WTC11 (cell line): Measurements from ENCODE around the gene PRDX1.

ENCODE experiments used
- ESRRA ChIP-seq: sonication (generic); formaldehyde crosslinking; IDR thresholded peaks from 2 replicates; pipeline ENCODE4 v1.8.1; 2022; ENCODE audit warnings: mild to moderate bottlenecking, missing genetic modification reagents, borderline replicate concordance
- NFE2L1 ChIP-seq: sonication (generic); formaldehyde crosslinking; IDR thresholded peaks from 2 replicates; pipeline ENCODE4 v1.8.1; 2023; ENCODE audit warnings: missing genetic modification reagents
- NR2C2 ChIP-seq: sonication (generic); formaldehyde crosslinking; IDR thresholded peaks from 2 replicates; pipeline ENCODE4 v1.8.0; 2022; ENCODE audit warnings: mild to moderate bottlenecking, missing genetic modification reagents
- RORB ChIP-seq: fragments of 250-450 bp; sonication (Bioruptor Pico); IDR thresholded peaks from 2 replicates; pipeline ENCODE4 v1.9.0; 2021; ENCODE audit warnings: mild to moderate bottlenecking
- SP1 ChIP-seq: sonication (generic); formaldehyde crosslinking; conservative IDR thresholded peaks from 2 replicates; pipeline ENCODE4 v1.8.1; 2022; ENCODE audit warnings: missing genetic modification reagents
- TCF7 ChIP-seq: sonication (generic); formaldehyde crosslinking; IDR thresholded peaks from 2 replicates; pipeline ENCODE4 v1.8.0; 2022; ENCODE audit warnings: mild to moderate bottlenecking, low read depth, missing genetic modification reagents, moderate library complexity
- ZNF416 ChIP-seq: fragments of 250-450 bp; sonication (Bioruptor Pico); IDR thresholded peaks from 2 replicates; pipeline ENCODE4 v1.9.0; 2021; ENCODE audit warnings: mild to moderate bottlenecking, inconsistent platforms
- TF ChIP-seq, protein P1 (sequence below): fragments of 200-600 bp; IDR thresholded peaks from 2 replicates; pipeline ENCODE4 v1.8.0; 2022; ENCODE audit warnings: antibody characterized with exemption
- TF ChIP-seq, protein P2 (sequence below): sonication (generic); formaldehyde crosslinking; IDR thresholded peaks from 2 replicates; pipeline ENCODE4 v1.8.1; 2023; ENCODE audit warnings: mild to moderate bottlenecking, missing genetic modification reagents
- TF ChIP-seq, protein P3 (sequence below): sonication (generic); formaldehyde crosslinking; IDR thresholded peaks from 2 replicates; pipeline ENCODE4 v1.8.0; 2022; ENCODE audit warnings: mild to moderate bottlenecking, missing genetic modification reagents

DNA sequence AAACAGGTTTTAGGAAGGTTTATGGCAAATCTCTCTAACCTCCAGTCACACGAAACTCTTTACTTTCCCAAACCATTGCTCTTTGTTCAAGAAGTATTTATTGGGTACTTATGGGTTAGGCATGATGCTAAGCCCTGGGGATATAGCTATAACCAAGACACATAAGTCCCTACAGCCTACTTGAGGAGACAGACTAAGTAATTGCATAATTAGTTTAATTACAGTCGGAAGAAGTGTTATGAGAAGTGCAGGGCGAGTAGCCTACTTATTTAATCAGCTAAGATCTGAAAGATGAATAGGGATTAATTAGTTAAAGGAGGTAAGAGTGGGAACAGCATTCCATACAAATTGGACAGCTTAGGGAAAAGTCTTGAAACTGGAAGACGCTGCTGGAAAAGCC, 48.9 kb upstream of the PRDX1 start:
- TF ChIP-seq ESRRA (CRISPR knock-in tag), result no peak
- TF ChIP-seq ZNF416, result no peak
- TF ChIP-seq NFE2L1 (CRISPR knock-in tag), result no peak
- TF ChIP-seq NR2C2 (CRISPR knock-in tag), result no peak
- TF ChIP-seq, protein P1, sequence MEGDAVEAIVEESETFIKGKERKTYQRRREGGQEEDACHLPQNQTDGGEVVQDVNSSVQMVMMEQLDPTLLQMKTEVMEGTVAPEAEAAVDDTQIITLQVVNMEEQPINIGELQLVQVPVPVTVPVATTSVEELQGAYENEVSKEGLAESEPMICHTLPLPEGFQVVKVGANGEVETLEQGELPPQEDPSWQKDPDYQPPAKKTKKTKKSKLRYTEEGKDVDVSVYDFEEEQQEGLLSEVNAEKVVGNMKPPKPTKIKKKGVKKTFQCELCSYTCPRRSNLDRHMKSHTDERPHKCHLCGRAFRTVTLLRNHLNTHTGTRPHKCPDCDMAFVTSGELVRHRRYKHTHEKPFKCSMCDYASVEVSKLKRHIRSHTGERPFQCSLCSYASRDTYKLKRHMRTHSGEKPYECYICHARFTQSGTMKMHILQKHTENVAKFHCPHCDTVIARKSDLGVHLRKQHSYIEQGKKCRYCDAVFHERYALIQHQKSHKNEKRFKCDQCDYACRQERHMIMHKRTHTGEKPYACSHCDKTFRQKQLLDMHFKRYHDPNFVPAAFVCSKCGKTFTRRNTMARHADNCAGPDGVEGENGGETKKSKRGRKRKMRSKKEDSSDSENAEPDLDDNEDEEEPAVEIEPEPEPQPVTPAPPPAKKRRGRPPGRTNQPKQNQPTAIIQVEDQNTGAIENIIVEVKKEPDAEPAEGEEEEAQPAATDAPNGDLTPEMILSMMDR, result no peak
- no peak; the same call in 1 of the 2 replicates for TF ChIP-seq SP1 (CRISPR knock-in tag)
- no peak for TF ChIP-seq TCF7
- TF ChIP-seq, protein P2, sequence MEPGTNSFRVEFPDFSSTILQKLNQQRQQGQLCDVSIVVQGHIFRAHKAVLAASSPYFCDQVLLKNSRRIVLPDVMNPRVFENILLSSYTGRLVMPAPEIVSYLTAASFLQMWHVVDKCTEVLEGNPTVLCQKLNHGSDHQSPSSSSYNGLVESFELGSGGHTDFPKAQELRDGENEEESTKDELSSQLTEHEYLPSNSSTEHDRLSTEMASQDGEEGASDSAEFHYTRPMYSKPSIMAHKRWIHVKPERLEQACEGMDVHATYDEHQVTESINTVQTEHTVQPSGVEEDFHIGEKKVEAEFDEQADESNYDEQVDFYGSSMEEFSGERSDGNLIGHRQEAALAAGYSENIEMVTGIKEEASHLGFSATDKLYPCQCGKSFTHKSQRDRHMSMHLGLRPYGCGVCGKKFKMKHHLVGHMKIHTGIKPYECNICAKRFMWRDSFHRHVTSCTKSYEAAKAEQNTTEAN (CRISPR knock-in tag), result no peak
- no peak for TF ChIP-seq RORB
- TF ChIP-seq, protein P3, sequence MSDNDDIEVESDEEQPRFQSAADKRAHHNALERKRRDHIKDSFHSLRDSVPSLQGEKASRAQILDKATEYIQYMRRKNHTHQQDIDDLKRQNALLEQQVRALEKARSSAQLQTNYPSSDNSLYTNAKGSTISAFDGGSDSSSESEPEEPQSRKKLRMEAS (CRISPR knock-in tag), result no peak
